Fibroblast of pulmonary artery (primary cell): ENCODE measurements around the gene FCRL2.
"Not testable (repeated sequence)": the region's sequence is repeated elsewhere in the genome, so short reads cannot be mapped to it uniquely, and the experiment has no call there.

Experiments
- DNase-seq: peaks from one replicate; pipeline ENCODE4 v3.0.0-alpha.2; 2010; ENCODE audit warnings: low read depth
- H3K4me3 ChIP-seq: replicated peaks from 2 replicates; pipeline ENCODE4 v1.5.1; 2011; ENCODE audit warnings: low read depth, mild to moderate bottlenecking, control low read depth, low read length, moderate library complexity
- CTCF ChIP-seq: IDR thresholded peaks from 2 replicates; pipeline ENCODE4 v1.5.1; 2011; ENCODE audit warnings: mild to moderate bottlenecking, control low read depth, low read length, inconsistent platforms; ENCODE audit errors: missing control alignments

Gene FCRL2

DNA sequence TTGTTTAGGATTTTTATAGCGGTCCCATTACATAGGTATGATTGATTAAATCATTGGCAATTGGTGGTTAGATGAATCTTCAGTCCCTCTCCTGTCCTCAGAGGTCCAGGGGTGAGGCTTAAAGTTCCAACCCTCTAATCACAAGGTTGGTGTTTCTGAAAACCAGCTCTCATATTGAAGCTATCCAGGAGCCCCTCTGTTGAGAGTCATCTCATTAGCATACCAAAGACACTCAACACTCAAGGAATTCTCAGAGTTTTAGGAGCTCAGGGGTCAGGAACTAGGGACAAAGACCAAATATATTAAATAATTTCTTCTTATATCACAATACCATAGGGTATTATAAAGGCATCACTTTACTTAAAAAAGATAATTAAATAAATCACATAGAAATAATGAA lies 23.3 kb downstream of the FCRL2 start:
- no peak for DNase-seq
- H3K4me3 ChIP-seq: no peak overlapping the region
- no peak for TF ChIP-seq CTCF

DNA sequence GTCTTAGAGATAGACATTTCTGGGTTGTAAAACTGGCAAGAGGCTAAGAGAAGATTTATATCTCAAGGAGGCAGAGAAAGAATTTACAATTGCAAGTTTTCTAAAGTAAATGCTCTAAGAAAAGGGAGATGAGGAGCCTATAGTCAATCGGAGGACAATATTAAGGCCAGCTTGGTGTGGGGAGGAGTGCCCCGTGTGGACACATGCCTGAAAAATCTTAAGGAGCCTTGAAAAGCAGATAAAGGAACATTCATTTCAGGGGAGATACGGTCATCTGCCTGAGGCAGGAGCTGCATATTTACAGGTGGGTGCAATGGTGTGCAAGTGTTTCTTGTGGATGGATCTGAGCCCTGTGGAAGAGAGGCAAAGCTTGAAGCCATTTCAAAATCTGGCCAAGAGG lies 25.6 kb downstream of the FCRL2 start:
- DNase-seq: no peak
- TF ChIP-seq CTCF: no peak
- H3K4me3 ChIP-seq: no peak overlapping the region

DNA sequence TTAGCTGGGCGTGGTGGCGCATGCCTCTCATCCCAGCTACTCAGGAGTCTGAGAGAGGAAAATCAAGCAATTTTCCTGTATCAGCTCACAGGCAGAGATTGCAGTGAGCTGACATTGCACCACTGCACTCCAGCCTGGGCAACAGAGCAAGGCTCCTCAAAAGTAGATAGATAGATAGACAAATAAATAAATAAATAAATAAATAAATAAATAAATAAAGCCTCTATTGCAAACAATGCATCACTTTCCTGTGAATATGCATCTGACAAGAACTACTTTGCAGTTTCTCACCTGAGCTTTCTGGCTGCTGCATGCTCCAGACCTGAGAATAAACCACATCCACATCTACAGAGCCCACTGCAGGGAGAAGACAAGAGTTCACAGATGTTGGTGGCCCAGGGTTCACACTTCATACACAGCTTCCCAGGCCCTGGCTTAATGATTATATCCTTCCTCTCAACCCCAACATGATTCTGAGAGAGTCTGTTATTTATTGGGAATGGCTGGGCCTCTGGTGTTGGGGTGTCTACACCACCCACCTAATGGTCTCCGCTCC lies 28.6 kb downstream of the FCRL2 start:
- no peak overlapping the region for H3K4me3 ChIP-seq
- TF ChIP-seq CTCF: no peak
- DNase-seq: no peak

- TF ChIP-seq CTCF: no peak
- no peak overlapping the region for H3K4me3 ChIP-seq
- DNase-seq: no peak
Measured at GRCh38 chr1:157739229-157739901, 37.6 kb downstream of the FCRL2 start.

GRCh38 chr1:157735991-157736390 lies 40.9 kb downstream of the FCRL2 start:
- DNase-seq, H3K4me3 ChIP-seq: not testable (repeated sequence)

GRCh38 chr1:157734321-157734720 lies 42.6 kb downstream of the FCRL2 start:
- no peak for DNase-seq
- TF ChIP-seq CTCF: no peak
- H3K4me3 ChIP-seq: no peak overlapping the region

DNA sequence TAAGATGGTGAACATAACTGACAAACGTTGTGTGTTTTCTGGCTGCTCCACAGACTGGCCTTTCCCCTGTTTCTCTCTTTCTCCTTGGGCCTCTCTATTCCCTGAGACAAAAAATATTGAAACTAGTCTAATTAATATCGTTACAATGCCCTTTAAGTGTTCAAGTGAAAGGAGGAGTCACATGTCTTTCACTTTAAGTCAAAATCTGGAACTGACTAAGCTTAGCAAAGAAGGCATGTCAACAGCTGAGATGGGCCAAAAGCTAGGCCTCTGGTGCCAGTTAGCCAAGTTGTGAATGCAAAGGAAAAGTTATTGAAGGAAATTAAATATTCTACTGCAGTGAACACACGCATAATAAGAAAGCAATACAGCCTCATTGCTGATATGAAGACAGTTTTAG lies 44.2 kb downstream of the FCRL2 start:
- TF ChIP-seq CTCF: no peak
- no peak overlapping the region for H3K4me3 ChIP-seq
- DNase-seq: no peak
